LNCaP clone FGC (cell line): ENCODE results near the gene CELF4.

Experiments
- DNase-seq: peaks from one replicate; pipeline ENCODE4 v3.0.0-alpha.2; 2011; ENCODE audit warnings: low read depth
- H3K4me3 ChIP-seq: 2 replicates; pipeline ENCODE4 v1.5.1; 2011; ENCODE audit warnings: mild to moderate bottlenecking, low read depth, low read length, control low read depth
- TF ChIP-seq, protein P1 (sequence below): IDR thresholded peaks from 2 replicates; pipeline ENCODE4 v1.5.1; 2012; ENCODE audit warnings: mild to moderate bottlenecking; ENCODE audit not compliant: control insufficient read depth, insufficient read depth; ENCODE audit errors: extremely low read depth

The CELF4 gene

DNA sequence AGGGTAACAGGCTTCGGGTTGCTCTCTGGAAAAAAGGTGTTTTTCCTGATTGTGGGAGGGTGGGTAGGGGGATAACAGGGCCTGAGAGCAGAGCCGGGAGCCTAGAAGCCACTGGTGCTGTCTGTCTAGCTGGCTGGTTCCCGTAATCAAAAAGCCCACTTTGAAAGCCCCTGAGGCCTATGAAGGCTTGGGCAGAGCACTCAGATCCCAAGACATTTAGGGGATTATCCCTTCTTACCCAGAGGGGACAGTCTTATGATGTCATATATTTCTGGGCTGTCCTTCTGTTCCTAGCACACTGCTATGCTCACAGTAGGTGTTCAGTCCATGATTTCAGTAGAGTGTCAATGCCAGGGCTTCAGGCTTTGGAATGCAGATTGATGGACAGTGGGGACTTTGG, 45.1 kb downstream of the CELF4 start:
- TF ChIP-seq, protein P1, sequence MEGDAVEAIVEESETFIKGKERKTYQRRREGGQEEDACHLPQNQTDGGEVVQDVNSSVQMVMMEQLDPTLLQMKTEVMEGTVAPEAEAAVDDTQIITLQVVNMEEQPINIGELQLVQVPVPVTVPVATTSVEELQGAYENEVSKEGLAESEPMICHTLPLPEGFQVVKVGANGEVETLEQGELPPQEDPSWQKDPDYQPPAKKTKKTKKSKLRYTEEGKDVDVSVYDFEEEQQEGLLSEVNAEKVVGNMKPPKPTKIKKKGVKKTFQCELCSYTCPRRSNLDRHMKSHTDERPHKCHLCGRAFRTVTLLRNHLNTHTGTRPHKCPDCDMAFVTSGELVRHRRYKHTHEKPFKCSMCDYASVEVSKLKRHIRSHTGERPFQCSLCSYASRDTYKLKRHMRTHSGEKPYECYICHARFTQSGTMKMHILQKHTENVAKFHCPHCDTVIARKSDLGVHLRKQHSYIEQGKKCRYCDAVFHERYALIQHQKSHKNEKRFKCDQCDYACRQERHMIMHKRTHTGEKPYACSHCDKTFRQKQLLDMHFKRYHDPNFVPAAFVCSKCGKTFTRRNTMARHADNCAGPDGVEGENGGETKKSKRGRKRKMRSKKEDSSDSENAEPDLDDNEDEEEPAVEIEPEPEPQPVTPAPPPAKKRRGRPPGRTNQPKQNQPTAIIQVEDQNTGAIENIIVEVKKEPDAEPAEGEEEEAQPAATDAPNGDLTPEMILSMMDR, result no peak
- H3K4me3 ChIP-seq, result no peak overlapping the region
- DNase-seq, result no peak

- no peak overlapping the region for H3K4me3 ChIP-seq
- no peak for DNase-seq
- TF ChIP-seq, protein P1, result no peak
Observed at GRCh38 chr18:37519510-37520135, 46.0 kb downstream of the CELF4 start.

- no peak for DNase-seq
- H3K4me3 ChIP-seq, result no peak overlapping the region
- TF ChIP-seq, protein P1, result no peak
Observed at GRCh38 chr18:37516361-37516853, 49.2 kb downstream of the CELF4 start.

DNA sequence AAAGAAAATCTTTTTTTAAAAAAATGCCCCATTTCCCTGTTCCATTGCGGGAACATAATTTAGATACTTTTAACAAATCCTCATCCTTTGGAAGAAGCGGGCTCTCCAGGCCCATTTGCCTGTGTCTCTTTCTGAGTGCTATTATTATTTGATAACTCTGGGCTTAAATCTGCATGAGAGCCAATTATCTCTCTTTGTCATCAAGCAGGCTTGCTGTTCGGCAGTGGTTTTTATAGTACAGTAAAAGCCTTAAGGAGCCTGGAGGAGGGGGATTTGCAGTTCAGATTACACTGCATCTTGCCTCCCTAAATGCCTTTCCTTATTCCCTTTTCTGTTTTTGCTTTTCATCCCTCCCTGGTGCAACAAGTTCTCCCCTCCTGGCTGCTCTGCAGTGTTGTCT, 50.6 kb downstream of the CELF4 start:
- no peak overlapping the region for H3K4me3 ChIP-seq
- TF ChIP-seq, protein P1, result no peak
- no peak for DNase-seq

DNA sequence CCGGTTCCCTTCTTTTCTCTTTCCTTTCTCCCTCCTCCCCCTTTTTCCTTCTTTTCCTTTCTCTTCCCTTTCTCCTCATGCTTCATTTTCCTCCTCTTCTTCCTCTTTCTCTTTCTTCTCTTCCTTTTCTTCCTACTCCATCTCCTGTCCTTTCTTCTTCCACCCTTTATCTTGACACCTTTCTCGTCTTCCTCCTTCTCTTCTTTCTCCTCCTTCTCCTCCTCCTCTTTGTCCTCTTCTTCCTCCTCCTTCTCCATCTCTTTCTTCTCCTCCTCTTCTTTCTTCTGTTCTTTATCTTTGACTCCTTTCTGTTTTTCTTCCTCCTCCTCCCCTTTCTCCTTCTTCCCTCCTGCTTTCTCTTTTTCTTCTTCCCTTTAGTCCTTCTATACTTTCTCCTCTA, 53.2 kb downstream of the CELF4 start:
- TF ChIP-seq, protein P1, result no peak
- no peak overlapping the region for H3K4me3 ChIP-seq
- no peak for DNase-seq

- TF ChIP-seq, protein P1, result no peak
- no peak for DNase-seq
- H3K4me3 ChIP-seq, result no peak overlapping the region
Observed at GRCh38 chr18:37511721-37512298, 53.8 kb downstream of the CELF4 start.

GRCh38 chr18:37509600-37509999, 56.0 kb downstream of the CELF4 start:
- TF ChIP-seq, protein P1, result no peak
- H3K4me3 ChIP-seq, result no peak overlapping the region
- no peak for DNase-seq
